Measurements from ENCODE around the gene CTU1.

CTU1 gene

GRCh38 chr19:51065221-51065960, 42.8 kb downstream of the CTU1 start:
- peak overlapping the region; percentile 60 for H3K4me3 ChIP-seq
- DNase-seq (ENCODE audit: low spot score) = no peak
- TF ChIP-seq, protein P1, sequence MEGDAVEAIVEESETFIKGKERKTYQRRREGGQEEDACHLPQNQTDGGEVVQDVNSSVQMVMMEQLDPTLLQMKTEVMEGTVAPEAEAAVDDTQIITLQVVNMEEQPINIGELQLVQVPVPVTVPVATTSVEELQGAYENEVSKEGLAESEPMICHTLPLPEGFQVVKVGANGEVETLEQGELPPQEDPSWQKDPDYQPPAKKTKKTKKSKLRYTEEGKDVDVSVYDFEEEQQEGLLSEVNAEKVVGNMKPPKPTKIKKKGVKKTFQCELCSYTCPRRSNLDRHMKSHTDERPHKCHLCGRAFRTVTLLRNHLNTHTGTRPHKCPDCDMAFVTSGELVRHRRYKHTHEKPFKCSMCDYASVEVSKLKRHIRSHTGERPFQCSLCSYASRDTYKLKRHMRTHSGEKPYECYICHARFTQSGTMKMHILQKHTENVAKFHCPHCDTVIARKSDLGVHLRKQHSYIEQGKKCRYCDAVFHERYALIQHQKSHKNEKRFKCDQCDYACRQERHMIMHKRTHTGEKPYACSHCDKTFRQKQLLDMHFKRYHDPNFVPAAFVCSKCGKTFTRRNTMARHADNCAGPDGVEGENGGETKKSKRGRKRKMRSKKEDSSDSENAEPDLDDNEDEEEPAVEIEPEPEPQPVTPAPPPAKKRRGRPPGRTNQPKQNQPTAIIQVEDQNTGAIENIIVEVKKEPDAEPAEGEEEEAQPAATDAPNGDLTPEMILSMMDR (IDR thresholded peaks at IDR 0.05) = no peak
- H3K27ac ChIP-seq = no peak overlapping the region

- peak within 1 kb of the TSS; percentile 60 for H3K4me3 ChIP-seq
- no peak for DNase-seq (ENCODE audit: low spot score)
- H3K27ac ChIP-seq = no peak within 1 kb of the TSS
- TF ChIP-seq, protein P1 (IDR thresholded peaks at IDR 0.05) = no peak
Observed at GRCh38 chr19:51064534-51065220, 43.5 kb downstream of the CTU1 start, which contains the start of gene KLK13. KLK13 (minus strand) TSS chr19:51065092; CDS start chr19:51065067, 25 bp downstream.

DNA sequence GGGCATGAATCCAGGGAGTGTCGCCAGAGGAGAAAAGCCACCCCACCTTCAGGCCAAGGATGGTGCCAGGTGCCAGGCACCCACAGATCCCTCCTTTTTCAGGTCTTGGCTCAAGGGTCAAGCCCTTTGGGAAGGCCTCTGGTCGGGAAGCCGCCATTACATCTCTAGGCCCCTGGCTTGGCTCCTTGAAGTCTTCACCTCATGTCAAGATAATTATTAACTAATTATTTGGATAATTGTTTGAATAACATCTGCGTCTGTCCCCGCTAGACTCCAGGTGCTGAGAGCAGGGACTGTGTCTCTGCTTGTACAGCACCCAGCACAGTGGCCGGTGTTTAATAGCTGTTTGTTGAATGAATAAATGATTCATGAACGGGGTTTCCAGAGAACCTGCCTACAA, 44.5 kb downstream of the CTU1 start:
- TF ChIP-seq, protein P1 (IDR thresholded peaks at IDR 0.05) = no peak
- H3K27ac ChIP-seq = no peak overlapping the region
- H3K4me3 ChIP-seq = no peak overlapping the region
- DNase-seq (ENCODE audit: low spot score) = no peak

GRCh38 chr19:51060973-51061372, 47.2 kb downstream of the CTU1 start:
- TF ChIP-seq, protein P1 (IDR thresholded peaks at IDR 0.05) = no peak
- no peak overlapping the region for H3K4me3 ChIP-seq

DNA sequence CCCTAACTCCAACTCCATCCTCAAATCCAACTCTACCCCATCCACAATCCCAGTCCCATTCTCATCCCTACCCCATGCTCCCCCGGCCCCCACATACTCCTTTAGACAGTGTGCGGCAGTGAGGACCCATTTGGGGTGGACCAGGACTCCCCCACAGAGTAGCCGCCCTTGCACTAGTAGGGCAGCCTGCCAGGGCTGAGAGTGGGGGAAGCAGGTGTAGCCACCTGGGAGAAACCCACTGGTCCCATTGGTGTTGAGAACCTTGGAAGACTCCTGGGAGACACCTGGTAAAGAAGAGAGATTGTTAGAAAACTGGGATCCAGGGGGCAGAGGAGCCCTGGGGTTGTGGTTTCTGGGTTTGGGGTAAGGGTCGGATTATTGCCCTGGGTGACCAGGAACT, 47.9 kb downstream of the CTU1 start:
- Histone ChIP-seq H3K4me3 (no peak overlapping the region), H3K27ac (no peak overlapping the region)
- DNase-seq (ENCODE audit: low spot score) = no peak
- TF ChIP-seq, protein P1 (IDR thresholded peaks at IDR 0.05) = no peak

More at GRCh38 chr19:51060973-51061372, 47.2 kb downstream of the CTU1 start:
- DNase-seq (ENCODE audit: low spot score) = no peak
- no peak overlapping the region for H3K27ac ChIP-seq

DNA sequence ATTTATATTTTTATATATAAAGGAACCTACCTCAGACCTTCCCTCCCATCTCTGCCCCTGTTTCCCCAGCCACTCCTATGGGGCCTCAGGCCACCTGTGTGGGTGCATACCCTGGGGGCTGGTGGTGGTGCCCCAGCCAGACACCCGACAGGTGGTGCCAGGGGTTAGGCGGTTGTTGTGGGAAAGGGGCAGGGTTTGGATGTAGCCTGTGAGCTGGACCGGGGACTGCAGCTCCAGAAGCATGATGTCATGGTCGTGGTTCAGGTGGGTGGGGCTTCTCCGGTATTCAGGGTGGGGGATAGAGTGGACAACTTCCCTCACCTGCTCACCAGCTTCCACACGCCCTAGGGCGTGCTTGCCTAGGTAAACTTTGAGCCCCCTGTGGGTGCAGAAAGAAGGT, 48.5 kb downstream of the CTU1 start:
- no peak for DNase-seq (ENCODE audit: low spot score)
- no peak overlapping the region for H3K27ac ChIP-seq
- TF ChIP-seq, protein P1 (IDR thresholded peaks at IDR 0.05) = no peak
- no peak overlapping the region for H3K4me3 ChIP-seq

Measured in coronary artery (tissue), 2 donors.